K562 (cell line): Measurements from ENCODE around the gene BCAS3. TPM values are rescaled to one million over a fixed set of nuclear protein-coding genes. Genes with fewer than 3 reads are reported as not detected.

Experiments used
- ATAC-seq: fragments of 200-7000 bp; cut with Tn5 transposase; 3 replicates; pipeline ENCODE4 v1.9.1; 2020; ENCODE audit warnings: moderate library complexity
- BruUV-seq: library from RNA; stranded (reverse); fragments of 400-500 nt; replicated peaks from 2 replicates; lab custom pipeline; 2021; lab: Mats Ljungman, UMichigan
- CTCF ChIA-PET: fragments of 300-600 bp; formaldehyde crosslinking; extraction: SDS; loops from one replicate; lab custom pipeline; 2021; ENCODE audit warnings: low intra/inter-chr PET ratio; lab: Yijun Ruan, JAX
- POLR2A ChIA-PET: fragments of 300-600, 350-650 bp; sonication (Branson Sonifier 250); formaldehyde crosslinking; extraction: SDS; loops from one replicate; lab custom pipeline; 2021; ENCODE audit warnings: antibody characterized with exemption, inconsistent platforms; lab: Yijun Ruan, JAX
- DNase-seq, 4 experiments: peaks; one replicate each; pipeline versions ENCODE4 v3.0.0 to v3.0.0-alpha.2; 2011 to 2018; ENCODE audit warnings: low spot score in 3 of 4, mixed read lengths in 3 of 4; ENCODE audit errors: extremely low read depth in 1 of 4
- FAIRE-seq: peaks from 2 replicates; lab custom pipeline; 2011; peaks lifted over from hg19 to GRCh38; lab: Jason Lieb, UNC
- H2AFZ ChIP-seq: 2 replicates; pipeline ENCODE4 v1.6.0; 2011; ENCODE audit warnings: low read depth, low read length, control low read depth, inconsistent platforms
- H3K27ac ChIP-seq: fragments of 200-600 bp; 3 replicates; pipeline ENCODE4 v1.8.0; 2011; ENCODE audit warnings: low read depth, mild to moderate bottlenecking, control low read depth, inconsistent platforms, low read length, moderate library complexity, mixed read lengths; ENCODE audit errors: extremely low read depth
- H3K27me3 ChIP-seq, 2 experiments: fragments of 300-600 bp in 1 of 2; 2 replicates in 1 of 2; 3 replicates in 1 of 2; pipeline versions ENCODE4 v1.6.0 to v1.8.0; 2011; ENCODE audit warnings: inconsistent platforms in 2 of 2, low read length in 2 of 2, mild to moderate bottlenecking in 1 of 2, mixed read lengths in 1 of 2, moderate library complexity in 1 of 2; ENCODE audit not compliant: control insufficient read depth in 2 of 2, insufficient read depth in 2 of 2
- H3K36me3 ChIP-seq: fragments of 300-600 bp; 3 replicates; pipeline ENCODE4 v1.8.0; 2011; ENCODE audit warnings: mild to moderate bottlenecking, low read length, inconsistent platforms; ENCODE audit not compliant: control insufficient read depth, insufficient read depth
- H3K4me1 ChIP-seq, 2 experiments: fragments of 200-600 bp in 1 of 2; replicated peaks in 1 of 2; 2 replicates in 1 of 2; 3 replicates in 1 of 2; pipeline versions ENCODE4 v1.5.1 to v1.8.0; 2011; ENCODE audit warnings: inconsistent platforms in 2 of 2, low read length in 2 of 2, mild to moderate bottlenecking in 1 of 2, mixed read lengths in 1 of 2, moderate library complexity in 1 of 2; ENCODE audit not compliant: control insufficient read depth in 2 of 2, insufficient read depth in 2 of 2
- H3K4me2 ChIP-seq: 2 replicates; pipeline ENCODE4 v1.6.1; 2011; ENCODE audit warnings: low read length, control low read depth, inconsistent platforms, mixed read lengths; ENCODE audit not compliant: insufficient read depth
- H3K4me3 ChIP-seq: fragments of 200-600 bp; sonication (generic), shearing (Covaris generic); 2 replicates; pipeline ENCODE4 v1.5.1; 2016; ENCODE audit warnings: control low read depth, inconsistent platforms
- H3K79me2 ChIP-seq: fragments of 200-600 bp; 3 replicates; pipeline ENCODE4 v1.8.0; 2011; ENCODE audit warnings: low read length, inconsistent platforms; ENCODE audit not compliant: control insufficient read depth, insufficient read depth
- H3K9ac ChIP-seq, 2 experiments: 2 replicates each; pipeline versions ENCODE4 v1.6.0 to v1.6.1; 2011; ENCODE audit warnings: low read depth in 2 of 2, low read length in 2 of 2, control low read depth in 1 of 2, inconsistent platforms in 1 of 2, mild to moderate bottlenecking in 1 of 2, mixed read lengths in 1 of 2; ENCODE audit not compliant: insufficient read depth in 1 of 2
- H3K9me1 ChIP-seq: one replicate; pipeline ENCODE4 v1.6.0; 2011; ENCODE audit warnings: inconsistent platforms, mild to moderate bottlenecking, low read length, moderate library complexity; ENCODE audit not compliant: control insufficient read depth, insufficient read depth
- H3K9me3 ChIP-seq: replicated peaks from 2 replicates; pipeline ENCODE4 v1.5.1; 2011; ENCODE audit warnings: low read depth, low read length, inconsistent platforms; ENCODE audit not compliant: control insufficient read depth, insufficient read depth
- H4K20me1 ChIP-seq: replicated peaks from 2 replicates; pipeline ENCODE4 v1.6.1; 2011; ENCODE audit warnings: low read length, inconsistent platforms, mixed read lengths; ENCODE audit not compliant: control insufficient read depth, insufficient read depth
- ELF2 ChIP-seq: fragments of 250-450 bp; sonication (Bioruptor Pico); IDR thresholded peaks from 2 replicates; pipeline ENCODE4 v1.5.0; 2021; ENCODE audit warnings: mild to moderate bottlenecking
- PHF8 ChIP-seq: fragments of 200-600 bp; sonication (generic); IDR thresholded peaks from 2 replicates; pipeline ENCODE4 v1.6.1; 2012; ENCODE audit warnings: mixed run types, mild to moderate bottlenecking, inconsistent platforms, low read length, moderate library complexity, borderline replicate concordance
- TEAD4 ChIP-seq, 2 experiments: sonication (generic) in 1 of 2; formaldehyde crosslinking in 1 of 2; IDR thresholded peaks; 2 replicates each; pipeline versions ENCODE4 v1.6.1 to v1.8.0; 2012 to 2022; ENCODE audit warnings: borderline replicate concordance in 1 of 2, inconsistent platforms in 1 of 2, low read length in 1 of 2, mild to moderate bottlenecking in 1 of 2, missing genetic modification reagents in 1 of 2
- ZNF121 ChIP-seq: sonication (generic); formaldehyde crosslinking; conservative IDR thresholded peaks from 2 replicates; pipeline ENCODE4 v1.8.0; 2022; ENCODE audit warnings: missing genetic modification reagents
- ZNF143 ChIP-seq: sonication (generic); formaldehyde crosslinking; IDR thresholded peaks from 2 replicates; pipeline ENCODE4 v1.9.0; 2022; ENCODE audit warnings: mild to moderate bottlenecking, missing genetic modification reagents
- ZNF175 ChIP-seq: fragments of 200-800 bp; sonication (Bioruptor generic); IDR thresholded peaks from 2 replicates; pipeline ENCODE4 v1.6.1; 2016; ENCODE audit warnings: low read depth, mild to moderate bottlenecking, missing genetic modification characterization, missing compliant biosample characterization
- ZNF436 ChIP-seq: fragments of 250-450, 450-650 bp; sonication (Bioruptor Pico); formaldehyde crosslinking; IDR thresholded peaks from 2 replicates; pipeline ENCODE4 v1.7.0; 2020; ENCODE audit warnings: mild to moderate bottlenecking
- ZNF561 ChIP-seq: fragments of 450-650 bp; formaldehyde crosslinking; conservative IDR thresholded peaks from 2 replicates; pipeline ENCODE4 v1.4.0; 2020; ENCODE audit warnings: mild to moderate bottlenecking, moderate library complexity
- in situ Hi-C: fragments of 300-500 bp; cut with MboI; formaldehyde crosslinking; loops from 4 replicates; pipeline ENCODE4 v1.15.0; 2018; ENCODE audit warnings: inconsistent platforms, mixed read lengths
- intact Hi-C: fragments of 100-400 bp; cut with micrococcal nuclease; formaldehyde crosslinking; loops from 2 replicates; pipeline ENCODE4 v1.14.2; 2022
- polyA plus RNA-seq, 8 experiments: library from polyadenylated mRNA; depleted of rRNA in 4 of 8; stranded (reverse) in 5 of 8; unstranded in 3 of 8; fragments of >200 nt; fragmentation: Nextera tagmentation in 2 of 8; fragmentation: Illumina TruSeq in 1 of 8; extraction: Ambion mirVana in 2 of 8; extraction: Trizol in 1 of 8; gene quantifications; 2 replicates each; pipeline versions ENCODE4 v1.2.1 to v1.2.3, GENCODE V29; 2011 to 2014; ENCODE audit warnings: inconsistent platforms in 1 of 8, missing spikeins in 1 of 8
- total RNA-seq, 7 experiments: library from RNA; depleted of rRNA in 6 of 7; stranded (reverse); fragments of >200 nt in 6 of 7; fragmentation: Illumina TruSeq in 2 of 7; extraction: Trizol in 2 of 7; gene quantifications; 2 replicates each; pipeline versions ENCODE4 v1.2.1 to v1.2.3, GENCODE V29; 2011 to 2021; ENCODE audit warnings: low replicate concordance in 1 of 7
- TF ChIP-seq, protein P1 (sequence below): fragments of 250-450 bp; sonication (Bioruptor Pico); IDR thresholded peaks from 2 replicates; pipeline ENCODE4 v1.6.1; 2021; ENCODE audit warnings: mild to moderate bottlenecking
- TF ChIP-seq, protein P2 (sequence below): fragments of 250-450 bp; sonication (Bioruptor Pico); IDR thresholded peaks from 2 replicates; pipeline ENCODE4 v1.9.0; 2021; ENCODE audit warnings: mild to moderate bottlenecking
- TF ChIP-seq, protein P3 (sequence below), 3 experiments: fragments of 200-800 bp in 1 of 3; fragments of 250-450 bp in 1 of 3; fragments of 450-650 bp in 1 of 3; sonication (Bioruptor Pico) in 1 of 3; sonication (Bioruptor generic) in 1 of 3; formaldehyde crosslinking in 1 of 3; IDR thresholded peaks; 2 replicates each; pipeline versions ENCODE4 v1.6.1 to v1.8.0; 2016 to 2022; ENCODE audit warnings: mild to moderate bottlenecking in 2 of 3, missing genetic modification characterization in 2 of 3, missing compliant biosample characterization in 1 of 3, moderate library complexity in 1 of 3

The BCAS3 gene
- total and polyA plus RNA-seq, 9 of the 15 experiments (the other 6 are each of a cell fraction or from before 2014, with no cell fraction given) = 1.9 to 5.5 (median 3.5) TPM

DNA sequence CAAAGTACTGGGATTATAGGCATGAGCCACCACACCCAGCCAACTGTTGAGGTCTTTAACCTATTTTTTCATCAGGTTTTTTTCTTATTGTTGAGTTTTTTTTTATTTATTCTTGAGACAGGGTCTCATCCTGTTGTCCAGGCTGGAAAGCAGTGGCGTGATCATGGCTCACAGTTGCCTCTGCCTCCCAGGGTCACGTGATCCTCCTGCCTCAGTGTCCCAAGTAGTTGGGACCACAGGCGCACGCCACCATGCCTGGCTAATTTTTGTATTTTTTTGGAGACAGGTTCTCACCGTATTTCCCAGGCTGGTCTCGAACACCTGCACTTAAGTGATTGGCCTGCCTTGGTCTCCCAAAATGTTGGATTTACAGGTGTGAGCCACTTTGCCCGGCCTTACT, 95.9 kb downstream of the BCAS3 start (continued):
- TF ChIP-seq TEAD4 (IDR thresholded peaks at IDR 0.05; ENCODE audit: low read length) = no peak
- no peak for TF ChIP-seq TEAD4 (CRISPR knock-in tag; IDR thresholded peaks at IDR 0.05; ENCODE audit: borderline replicate concordance)
- TF ChIP-seq, protein P1, sequence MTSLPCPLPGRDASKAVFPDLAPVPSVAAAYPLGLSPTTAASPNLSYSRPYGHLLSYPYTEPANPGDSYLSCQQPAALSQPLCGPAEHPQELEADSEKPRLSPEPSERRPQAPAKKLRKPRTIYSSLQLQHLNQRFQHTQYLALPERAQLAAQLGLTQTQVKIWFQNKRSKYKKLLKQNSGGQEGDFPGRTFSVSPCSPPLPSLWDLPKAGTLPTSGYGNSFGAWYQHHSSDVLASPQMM (CRISPR knock-in tag) = no peak
- TF ChIP-seq ZNF436 (CRISPR knock-in tag) = no peak
- TF ChIP-seq ZNF561 (CRISPR knock-in tag) = no peak
- no peak for TF ChIP-seq ZNF121 (CRISPR knock-in tag)
- no peak for TF ChIP-seq ELF2 (CRISPR knock-in tag)

DNA sequence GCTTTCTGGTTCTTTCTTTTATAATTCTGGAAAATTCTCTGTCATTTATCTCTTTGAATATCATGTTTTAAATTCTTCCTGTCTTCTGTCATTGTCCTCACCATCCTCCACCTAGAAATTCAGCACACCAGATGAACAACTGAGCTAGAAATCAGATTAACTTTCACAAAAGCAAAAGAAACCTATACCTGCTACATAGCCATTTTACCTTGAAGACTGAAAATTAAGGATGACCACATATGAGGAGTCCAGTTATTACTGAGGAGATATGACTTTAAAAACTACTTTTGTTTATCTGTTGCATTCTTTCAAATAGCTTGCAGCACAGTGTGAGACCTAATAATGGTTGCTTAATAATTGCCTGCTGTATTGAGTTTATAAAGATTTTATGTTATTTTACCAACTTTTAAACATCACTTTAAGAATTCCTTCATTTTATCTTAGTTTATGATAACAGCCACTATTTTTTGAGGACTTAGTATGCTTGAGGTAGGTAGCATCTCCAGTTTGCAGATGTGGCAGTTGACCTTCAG, 104.3 kb downstream of the BCAS3 start:
- Histone ChIP-seq H3K9me3 (no peaks in the 10 kb centered on the region), H4K20me1 (no peaks in the 10 kb centered on the region), H3K9ac (no peak overlapping the region), H3K27ac (no peak overlapping the region), H3K79me2 (no peaks in the 10 kb centered on the region), H3K4me2 (no peak overlapping the region), H2AFZ (no peak overlapping the region), H3K4me1 (no peaks in the 10 kb centered on the region), H3K27me3 (peaks cover 3 to 7% of the 10 kb centered on the region in 2 experiments; a peak in 1 of 5 replicates), H3K4me3 (no peak overlapping the region), H3K36me3 (no peaks in the 10 kb centered on the region), H3K9me1 (no peaks in the 10 kb centered on the region)
- DNase-seq (no peak), ATAC-seq (no peak), FAIRE-seq (no peak)
- intact Hi-C loops = no loop called here
- no TSS peak for BruUV-seq
- in situ Hi-C loops = no loop called here
- CTCF ChIA-PET = no interaction called here
- POLR2A ChIA-PET = no interaction called here
- TF ChIP-seq PHF8 (no peak), ZNF143 (CRISPR knock-in tag) (no peak), ZNF175 (CRISPR knock-in tag) (no peak)
- TF ChIP-seq, protein P2, sequence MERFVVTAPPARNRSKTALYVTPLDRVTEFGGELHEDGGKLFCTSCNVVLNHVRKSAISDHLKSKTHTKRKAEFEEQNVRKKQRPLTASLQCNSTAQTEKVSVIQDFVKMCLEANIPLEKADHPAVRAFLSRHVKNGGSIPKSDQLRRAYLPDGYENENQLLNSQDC (CRISPR knock-in tag) = no peak
- TF ChIP-seq, protein P3, sequence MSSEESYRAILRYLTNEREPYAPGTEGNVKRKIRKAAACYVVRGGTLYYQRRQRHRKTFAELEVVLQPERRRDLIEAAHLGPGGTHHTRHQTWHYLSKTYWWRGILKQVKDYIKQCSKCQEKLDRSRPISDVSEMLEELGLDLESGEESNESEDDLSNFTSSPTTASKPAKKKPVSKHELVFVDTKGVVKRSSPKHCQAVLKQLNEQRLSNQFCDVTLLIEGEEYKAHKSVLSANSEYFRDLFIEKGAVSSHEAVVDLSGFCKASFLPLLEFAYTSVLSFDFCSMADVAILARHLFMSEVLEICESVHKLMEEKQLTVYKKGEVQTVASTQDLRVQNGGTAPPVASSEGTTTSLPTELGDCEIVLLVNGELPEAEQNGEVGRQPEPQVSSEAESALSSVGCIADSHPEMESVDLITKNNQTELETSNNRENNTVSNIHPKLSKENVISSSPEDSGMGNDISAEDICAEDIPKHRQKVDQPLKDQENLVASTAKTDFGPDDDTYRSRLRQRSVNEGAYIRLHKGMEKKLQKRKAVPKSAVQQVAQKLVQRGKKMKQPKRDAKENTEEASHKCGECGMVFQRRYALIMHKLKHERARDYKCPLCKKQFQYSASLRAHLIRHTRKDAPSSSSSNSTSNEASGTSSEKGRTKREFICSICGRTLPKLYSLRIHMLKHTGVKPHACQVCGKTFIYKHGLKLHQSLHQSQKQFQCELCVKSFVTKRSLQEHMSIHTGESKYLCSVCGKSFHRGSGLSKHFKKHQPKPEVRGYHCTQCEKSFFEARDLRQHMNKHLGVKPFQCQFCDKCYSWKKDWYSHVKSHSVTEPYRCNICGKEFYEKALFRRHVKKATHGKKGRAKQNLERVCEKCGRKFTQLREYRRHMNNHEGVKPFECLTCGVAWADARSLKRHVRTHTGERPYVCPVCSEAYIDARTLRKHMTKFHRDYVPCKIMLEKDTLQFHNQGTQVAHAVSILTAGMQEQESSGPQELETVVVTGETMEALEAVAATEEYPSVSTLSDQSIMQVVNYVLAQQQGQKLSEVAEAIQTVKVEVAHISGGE (CRISPR knock-in tag; IDR thresholded peaks at IDR 0.05) = peak in 1 of 3 experiments; percentile 73; a peak in 2 of 6 replicates
